Sigmoid colon (tissue), 7 donors: ENCODE data around the gene VSTM2L. TPM values are rescaled to one million over a fixed set of nuclear protein-coding genes. Genes with fewer than 3 reads are reported as not detected.

Experiments used
- DNase-seq: peaks from one replicate; pipeline ENCODE4 v3.0.0-alpha.2; 2019
- H3K27ac ChIP-seq, 4 donors: fragments of 200-600 bp; sonication (generic); one replicate each; pipeline ENCODE4 v1.5.1; 2016 to 2019; ENCODE audit warnings: mild to moderate bottlenecking in 1 of 4
- H3K27me3 ChIP-seq, 3 donors: fragments of 200-600 bp; sonication (generic); one replicate each; pipeline ENCODE4 v1.5.1; 2019; ENCODE audit warnings: mild to moderate bottlenecking in 1 of 3
- H3K36me3 ChIP-seq, 4 donors: fragments of 200-600 bp; sonication (generic); one replicate each; pipeline ENCODE4 v1.5.1; 2016 to 2019
- H3K4me1 ChIP-seq, 4 donors: fragments of 200-600 bp; sonication (generic); one replicate each; pipeline ENCODE4 v1.5.1; 2017 to 2019
- H3K4me3 ChIP-seq, 4 donors: fragments of 200-600 bp; sonication (generic); one replicate each; pipeline ENCODE4 v1.5.1; 2017 to 2019; ENCODE audit warnings: mild to moderate bottlenecking in 2 of 4, moderate library complexity in 1 of 4
- H3K9me3 ChIP-seq, 4 donors: fragments of 200-600 bp in 3 of 4; sonication (generic) in 3 of 4; one replicate each; pipeline versions ENCODE4 v1.5.1 to v1.6.1; 2013 to 2019
- CTCF ChIP-seq, 4 experiments: fragments of 450-650 bp in 3 of 4; fragments of 200-600 bp in 1 of 4; IDR thresholded peaks; one replicate each; pipeline ENCODE4 v1.5.1; 2016 to 2019; ENCODE audit warnings: antibody characterized with exemption in 4 of 4, mild to moderate bottlenecking in 3 of 4, moderate library complexity in 2 of 4
- EP300 ChIP-seq, 4 donors: sonication (generic); formaldehyde crosslinking; IDR thresholded peaks; one replicate each; pipeline ENCODE4 v1.6.1; 2017; ENCODE audit warnings: antibody characterized with exemption in 4 of 4
- POLR2A ChIP-seq, 2 donors: fragments of 450-650 bp; IDR thresholded peaks; one replicate each; pipeline ENCODE4 v1.6.1; 2016; ENCODE audit warnings: antibody characterized with exemption in 2 of 2, mild to moderate bottlenecking in 2 of 2, moderate library complexity in 2 of 2
- POLR2AphosphoS5 ChIP-seq, 4 donors: sonication (generic); formaldehyde crosslinking; IDR thresholded peaks; one replicate each; pipeline ENCODE4 v1.6.1; 2017; ENCODE audit warnings: antibody characterized with exemption in 4 of 4
- WGBS, 2 donors: extraction: QIAGEN DNeasy Blood & Tissue Kit; methylation state at CpG; one replicate each; pipeline ENCODE4 v1.1.7; 2013; 5-methylcytosine and 5-hydroxymethylcytosine counted together
- intact Hi-C: fragments of 100-400 bp; cut with DNase I; formaldehyde crosslinking; loops from one replicate; pipeline ENCODE4 v1.15.1; 2023
- polyA plus RNA-seq, 3 donors: library from polyadenylated mRNA; stranded (reverse); fragments of 200-250 nt; gene quantifications; one replicate each; pipeline ENCODE4 v1.2.3, GENCODE V29; 2013
- total RNA-seq, 4 donors: library from RNA; depleted of rRNA; stranded (reverse); fragments of >200 nt; gene quantifications; one replicate each; pipeline ENCODE4 v1.1.0, GENCODE V29; 2016
- donor health status: healthy with polysubstance abuse.
- donor health status: Bipolar disorder and iron deficiency.
- donor health status: healthy.

Gene VSTM2L
- total and polyA plus RNA-seq, 7 donors = 1.5 to 3.4 (median 2.5) TPM; not detected in 2

- peaks cover 0 to 28% (median 21%) of the 10 kb centered on the region in 4 donors for H3K4me1 ChIP-seq
- H3K9me3 ChIP-seq = no peaks in the 10 kb centered on the region
- H3K36me3 ChIP-seq = no peaks in the 10 kb centered on the region
- peaks cover 0 to 10% (median 0%) of the 10 kb centered on the region in 3 donors for H3K27me3 ChIP-seq
- TF ChIP-seq POLR2A (IDR thresholded peaks at IDR 0.05) (no peak), POLR2AphosphoS5 (IDR thresholded peaks at IDR 0.05) (no peak), CTCF (IDR thresholded peaks at IDR 0.05) (no peak), EP300 (IDR thresholded peaks at IDR 0.05) (no peak)
- H3K27ac ChIP-seq = no peak overlapping the region
- DNase-seq = no peak
- 68 to 78% methylated on average over 12 of the region's 12 CpGs for whole genome bisulfite sequencing, 2 donors
- H3K4me3 ChIP-seq = no peak overlapping the region
- intact Hi-C loops = no loop called here
Measured at GRCh38 chr20:37896932-37897548, 5.9 kb upstream of the VSTM2L start.

DNA sequence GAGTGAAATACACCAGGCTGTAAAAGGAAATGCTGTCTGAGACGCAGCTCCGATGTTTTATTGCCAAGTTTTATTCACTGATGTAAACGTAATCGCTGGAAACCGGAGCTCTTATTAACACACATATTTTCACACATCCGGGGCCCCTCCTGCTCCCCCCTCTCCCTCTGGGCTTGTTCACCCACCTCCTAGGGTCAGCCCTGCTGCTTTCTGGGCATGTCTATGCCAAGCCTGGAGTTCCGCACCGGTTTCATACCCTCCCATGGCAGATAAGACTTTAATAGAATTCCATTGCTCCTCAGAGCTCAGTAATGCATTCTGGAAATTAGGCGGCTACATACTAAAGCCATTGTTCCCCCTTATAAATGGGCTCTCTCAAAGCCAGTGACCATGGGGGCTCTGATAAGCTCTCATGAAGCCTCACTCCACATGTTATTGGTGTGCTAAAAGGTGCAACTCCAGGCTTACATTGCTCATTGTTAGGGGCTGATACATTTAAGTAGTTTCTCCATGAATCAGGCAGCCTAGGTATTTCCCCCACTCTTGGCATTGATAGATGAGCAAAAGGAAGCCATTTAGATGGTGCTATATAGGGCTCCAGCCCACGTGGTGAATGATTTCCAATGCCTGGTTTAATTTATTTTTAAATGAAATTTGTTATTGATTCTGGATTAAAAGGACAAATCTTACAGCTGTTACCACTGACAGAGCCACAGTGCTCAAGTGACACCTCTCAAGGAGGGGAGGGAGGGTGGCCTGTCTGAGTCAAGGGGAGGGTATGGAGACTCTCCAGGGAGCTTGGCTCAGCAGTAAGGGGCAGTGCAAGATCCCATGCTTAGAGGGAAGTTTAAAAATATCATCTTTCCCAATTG is 4.5 kb upstream of the VSTM2L start:
- H3K27ac ChIP-seq = peak overlapping the region in 3 of 4 donors; percentile 3 to 50 (median 21)
- WGBS, 2 donors = 30 to 61% methylated on average over 10 of the region's 10 CpGs
- intact Hi-C loops = no loop called here

DNA sequence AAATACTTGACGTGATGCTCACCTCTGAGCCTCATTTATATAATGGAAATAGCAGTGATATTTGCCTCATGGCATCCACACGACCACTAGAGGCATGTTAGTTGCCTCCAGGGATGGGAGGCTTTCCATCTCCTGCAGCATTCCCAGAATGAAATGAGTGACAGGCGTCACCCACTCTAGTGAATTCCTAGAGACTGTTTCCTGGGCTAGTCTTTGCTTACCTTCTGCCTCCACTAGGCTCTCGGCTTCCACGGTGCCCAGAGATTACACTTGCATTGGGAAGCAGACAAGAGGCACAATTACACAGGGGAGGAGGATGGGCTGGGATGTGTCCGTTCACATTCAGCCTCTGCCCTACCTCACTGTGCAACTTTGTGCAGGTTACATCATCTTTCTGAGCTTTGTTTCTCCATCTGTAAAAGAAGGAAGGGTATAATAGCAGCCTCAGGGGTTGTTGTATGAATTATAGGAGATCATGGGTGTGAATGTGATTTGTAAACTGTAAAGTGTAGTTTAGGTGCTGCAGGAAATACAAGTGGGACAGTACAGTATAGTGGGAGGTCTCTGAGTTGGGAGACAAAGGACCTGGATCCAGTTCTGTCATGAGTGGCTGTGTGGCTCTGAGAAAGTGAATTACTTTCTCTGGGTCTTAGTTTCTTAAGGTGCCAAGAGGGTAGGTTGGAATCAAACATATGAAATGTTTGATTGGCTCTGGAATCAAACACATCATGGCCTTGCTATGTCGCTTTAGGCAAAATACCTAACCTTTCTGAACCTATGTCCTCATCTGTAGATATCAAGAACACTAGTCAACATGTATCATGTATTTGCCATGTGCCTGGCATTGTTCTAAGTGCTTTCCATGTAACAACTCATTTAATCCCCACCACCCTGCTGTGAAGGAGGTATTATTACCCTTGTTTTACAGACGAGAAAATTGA is 3.6 kb upstream of the VSTM2L start:
- DNase-seq = no peak
- Histone ChIP-seq H3K4me1 (peaks cover 0 to 44% (median 36%) of the 10 kb centered on the region in 4 donors), H3K4me3 (no peak overlapping the region), H3K27me3 (peaks cover 9 to 33% (median 13%) of the 10 kb centered on the region in 3 donors), H3K36me3 (no peaks in the 10 kb centered on the region), H3K9me3 (no peaks in the 10 kb centered on the region), H3K27ac (no peak overlapping the region)
- intact Hi-C loops = loop anchor here (5.0 kb wide), 1 partner anchor 93 kb away; no protein-coding TSS in a partner anchor
- TF ChIP-seq CTCF (IDR thresholded peaks at IDR 0.05) = no peak
- TF ChIP-seq POLR2AphosphoS5 (IDR thresholded peaks at IDR 0.05) = no peak
- TF ChIP-seq POLR2A (IDR thresholded peaks at IDR 0.05) = no peak
- TF ChIP-seq EP300 (IDR thresholded peaks at IDR 0.05) = no peak
- 46 to 64% methylated on average over 8 of the region's 8 CpGs for WGBS, 2 donors

More for the DNA sequence above, 4.5 kb upstream of the VSTM2L start:
- Histone ChIP-seq H3K4me3 (no peak overlapping the region), H3K36me3 (no peaks in the 10 kb centered on the region), H3K9me3 (no peaks in the 10 kb centered on the region), H3K27me3 (peaks cover 9 to 24% (median 11%) of the 10 kb centered on the region in 3 donors), H3K4me1 (peaks cover 0 to 42% (median 35%) of the 10 kb centered on the region in 4 donors)
- no peak for DNase-seq
- TF ChIP-seq CTCF (IDR thresholded peaks at IDR 0.05) (no peak), POLR2AphosphoS5 (IDR thresholded peaks at IDR 0.05) (no peak), EP300 (IDR thresholded peaks at IDR 0.05) (no peak), POLR2A (IDR thresholded peaks at IDR 0.05) (no peak)

DNA sequence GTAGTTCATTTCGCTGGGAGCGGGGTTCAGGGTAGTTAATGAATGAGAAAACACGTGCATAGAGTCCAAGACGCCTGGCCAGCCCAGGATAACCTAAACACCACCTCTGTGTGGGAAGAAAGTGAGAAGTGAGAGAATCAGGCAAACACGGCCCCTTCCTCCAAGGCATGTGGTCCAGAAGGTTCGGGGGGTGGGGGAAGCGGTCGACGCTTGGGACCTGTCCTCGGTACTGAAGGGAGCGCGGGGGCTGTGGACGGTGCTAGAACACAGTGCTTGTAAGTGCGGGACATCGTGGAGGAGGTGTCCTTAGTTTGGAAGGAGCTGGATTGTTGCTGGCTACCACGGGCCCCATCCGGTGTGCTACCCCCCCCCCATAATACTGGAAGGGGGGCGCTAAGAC is 1.7 kb upstream of the VSTM2L start:
- intact Hi-C loops = loop anchor here (5.0 kb wide), 1 partner anchor 91 kb away; no protein-coding TSS in a partner anchor
- Histone ChIP-seq H3K27ac (no peak overlapping the region), H3K36me3 (no peaks in the 10 kb centered on the region), H3K4me1 (peaks cover 0 to 44% (median 36%) of the 10 kb centered on the region in 4 donors), H3K4me3 (no peak overlapping the region), H3K9me3 (no peaks in the 10 kb centered on the region), H3K27me3 (peaks cover 9 to 46% (median 13%) of the 10 kb centered on the region in 3 donors)
- TF ChIP-seq POLR2AphosphoS5 (IDR thresholded peaks at IDR 0.05) (no peak), CTCF (IDR thresholded peaks at IDR 0.05) (no peak), EP300 (IDR thresholded peaks at IDR 0.05) (no peak), POLR2A (IDR thresholded peaks at IDR 0.05) (no peak)
- WGBS, 2 donors = 21 to 28% methylated on average over 18 of the region's 18 CpGs
- DNase-seq = no peak
